NCI-H82 (cell line): ENCODE measurements around the gene CCDC89.

Experiments
- DNase-seq: peaks from one replicate; lab custom pipeline; 2025; lab: John Stamatoyannopoulos, UW

CCDC89 gene

GRCh38 chr11:85652786-85653447 lies 33.1 kb downstream of the CCDC89 start:
- no peak for DNase-seq

DNA sequence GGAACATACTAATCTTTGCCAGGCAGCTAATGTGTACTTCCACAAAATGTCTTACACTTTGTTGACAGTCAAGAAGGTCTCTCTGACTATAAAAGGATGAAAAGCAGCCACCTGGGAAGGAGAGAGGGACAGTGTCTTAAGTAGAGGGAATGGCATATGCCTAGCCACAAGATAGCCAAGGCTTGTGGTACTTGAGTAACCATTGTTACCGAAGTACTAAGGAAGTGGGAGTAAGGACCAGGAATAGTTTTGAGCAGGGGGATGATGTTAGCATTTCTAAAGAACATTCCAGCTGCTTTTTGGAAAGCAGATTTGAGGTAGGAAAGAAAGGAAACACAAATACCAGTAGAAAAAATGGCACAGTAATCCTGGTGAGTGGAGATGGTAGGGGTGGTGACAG lies 34.9 kb downstream of the CCDC89 start:
- no peak for DNase-seq

- DNase-seq, result peak; percentile 94
Measured at GRCh38 chr11:85647604-85648299, 38.2 kb downstream of the CCDC89 start, which contains the start of gene TMEM126A. TMEM126A (plus strand) TSS chr11:85647967; CDS start chr11:85650256, 2,289 bp downstream.

GRCh38 chr11:85647078-85647477 lies 38.9 kb downstream of the CCDC89 start:
- no peak for DNase-seq

DNA sequence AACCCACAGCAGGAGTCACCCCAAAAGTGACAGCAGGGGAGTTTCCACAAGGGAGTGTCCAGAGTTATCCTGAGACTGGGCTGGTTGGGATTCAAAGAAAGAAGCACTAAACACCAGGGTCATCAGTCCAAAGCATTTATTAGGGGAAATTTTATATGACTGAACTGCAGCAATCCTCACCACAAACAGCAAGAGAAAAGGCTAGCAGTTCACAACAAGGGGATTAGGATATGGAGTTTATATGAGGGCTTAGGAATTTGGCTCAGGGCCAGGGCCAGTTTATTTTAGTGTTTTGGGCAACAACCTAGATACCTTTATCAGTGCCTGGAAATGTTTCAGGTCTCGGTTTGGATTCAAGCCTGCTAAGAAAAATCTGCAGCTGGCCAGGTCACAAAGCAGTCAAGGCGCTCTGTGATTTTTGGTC lies 42.8 kb downstream of the CCDC89 start:
- DNase-seq, result peak; percentile 75

DNA sequence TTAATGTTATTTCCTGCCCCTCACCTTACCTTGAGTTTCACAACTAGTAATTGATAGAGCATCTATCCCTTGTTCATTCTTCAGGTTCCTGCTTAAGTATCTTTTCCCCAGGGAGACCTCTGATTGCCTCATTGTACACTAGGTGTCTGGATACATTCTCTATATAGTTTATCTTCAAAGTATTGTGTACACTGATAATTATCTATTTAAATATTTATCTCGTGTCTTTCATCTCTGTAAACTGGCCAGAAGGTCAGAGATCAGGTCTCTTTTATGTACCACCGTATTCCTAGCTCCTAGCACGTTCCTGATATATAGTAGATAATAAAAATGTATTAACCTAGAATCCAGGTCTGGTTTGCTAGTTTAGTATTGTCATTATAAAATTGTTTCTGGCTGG lies 51.2 kb downstream of the CCDC89 start:
- DNase-seq, result no peak
